Activated CD4-positive, alpha-beta T cell treated with anti-CD3 and anti-CD28 coated beads, Interleukin-2, Interleukin-4, amounts not matched to agents 100 ng/mL and 50 ng/mL, durations not matched to agents 16 hours and 8 hours (primary cell): ENCODE results near the gene INHBA.

Experiments used
- DNase-seq: peaks from one replicate; pipeline ENCODE4 v3.0.0-alpha.2; 2020; ENCODE audit warnings: low spot score

INHBA gene

DNA sequence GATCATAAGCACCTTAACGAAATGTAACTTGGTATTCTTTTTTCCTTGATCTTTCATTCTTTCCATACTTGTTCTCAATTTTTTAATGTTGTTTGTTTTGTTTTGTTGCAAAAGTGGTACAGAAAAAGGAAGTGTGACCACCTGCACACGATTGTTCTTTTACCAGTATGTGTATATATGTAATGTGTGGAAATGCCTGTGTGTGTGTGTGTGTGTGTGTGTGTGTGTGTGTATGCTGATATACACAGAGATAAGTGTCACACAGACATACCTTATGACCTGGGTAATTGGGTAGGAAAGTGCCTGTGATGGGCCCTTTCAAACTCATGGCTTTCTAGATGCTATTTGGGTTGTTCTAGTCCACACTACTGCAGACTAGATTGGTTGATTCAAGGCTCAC is 14.0 kb downstream of the INHBA start:
- DNase-seq, result no peak

- no peak for DNase-seq
These were observed 14.8 kb downstream of the INHBA start for GRCh38 chr7:41688012-41688625.

- no peak for DNase-seq
These were observed 17.2 kb downstream of the INHBA start for GRCh38 chr7:41685684-41686083.

- no peak for DNase-seq
These were observed 20.5 kb downstream of the INHBA start for GRCh38 chr7:41682422-41682821.

DNA sequence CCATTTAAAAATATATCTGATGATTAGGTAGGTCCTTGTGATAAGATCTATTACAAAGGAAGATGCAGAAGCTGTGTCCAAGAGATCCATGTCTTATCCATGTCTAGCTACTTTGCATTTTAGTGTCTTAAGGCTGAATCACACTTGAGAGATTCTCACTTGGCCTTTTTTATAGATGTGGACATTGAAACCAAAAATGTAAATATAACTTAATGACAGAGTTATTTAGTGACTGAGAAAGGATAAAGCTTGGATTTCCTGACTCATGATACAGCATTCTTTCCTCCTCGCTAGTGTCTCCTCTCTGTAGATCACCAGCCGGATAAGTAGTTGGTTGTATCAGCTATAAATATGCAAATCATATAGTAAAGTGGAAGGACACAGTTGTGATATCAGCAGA is 23.3 kb downstream of the INHBA start:
- DNase-seq, result no peak

- no peak for DNase-seq
These were observed 28.3 kb downstream of the INHBA start for GRCh38 chr7:41674505-41675023.

- DNase-seq, result no peak
These were observed 41.3 kb downstream of the INHBA start for GRCh38 chr7:41661596-41661995.

DNA sequence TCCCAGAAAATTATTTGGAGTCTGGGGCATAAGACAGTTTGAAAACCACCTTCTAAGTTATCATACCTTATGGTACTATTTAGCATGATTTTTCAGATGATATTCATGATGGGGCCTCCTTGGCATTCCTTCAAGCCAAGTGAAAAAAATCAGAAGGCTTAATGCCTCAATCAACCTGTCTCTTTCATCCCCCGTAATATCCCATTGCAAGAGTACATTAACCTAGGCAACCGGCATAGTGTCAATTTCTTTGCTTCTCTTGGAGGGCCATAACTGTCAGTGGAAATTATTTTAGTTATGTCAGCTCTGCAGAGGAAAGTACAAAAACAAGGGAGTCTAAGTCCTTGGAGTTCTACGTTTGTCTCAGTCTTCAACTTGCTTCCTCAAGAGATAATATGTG is 43.4 kb downstream of the INHBA start:
- no peak for DNase-seq

DNA sequence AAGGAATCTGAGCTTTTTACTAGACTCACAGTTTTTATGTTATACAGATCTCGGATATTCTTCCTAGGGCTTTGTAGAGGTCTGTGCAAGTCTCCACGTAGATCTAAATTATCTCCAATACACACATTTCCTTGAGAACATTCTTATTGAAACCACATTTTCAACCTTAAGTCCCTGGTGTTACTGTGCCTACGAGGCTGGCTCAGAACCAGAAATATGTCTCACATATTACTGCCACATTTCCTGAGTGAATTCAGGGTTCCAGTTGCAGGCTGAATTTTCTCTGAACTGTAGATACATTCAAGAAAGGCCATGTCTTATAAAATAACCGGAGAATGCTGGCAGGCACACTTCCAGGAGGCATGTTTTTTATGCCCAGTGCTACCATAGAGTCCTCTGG is 46.5 kb downstream of the INHBA start:
- no peak for DNase-seq

- DNase-seq, result no peak
These were observed 47.5 kb downstream of the INHBA start for GRCh38 chr7:41655426-41655825.

DNA sequence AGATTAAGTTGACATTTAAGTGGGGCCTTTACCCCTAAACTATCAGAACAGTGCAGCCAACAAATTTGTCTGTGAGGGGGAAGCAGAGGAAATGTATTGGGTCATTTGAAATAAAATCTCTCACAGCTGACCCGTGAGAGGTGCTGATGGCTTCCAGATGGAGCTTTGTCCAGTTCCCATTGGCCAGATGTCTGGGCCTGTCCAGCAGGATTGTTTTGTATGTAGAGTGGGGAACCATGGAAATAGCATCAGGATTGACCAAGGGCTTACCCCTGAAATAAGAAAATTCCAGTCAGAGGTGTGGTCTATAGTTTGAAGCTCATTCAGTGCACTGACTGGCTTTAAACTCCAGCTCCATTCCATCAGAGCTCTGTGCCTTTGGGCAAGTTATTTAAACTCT is 50.6 kb downstream of the INHBA start:
- DNase-seq, result no peak

GRCh38 chr7:41648501-41648900 is 54.4 kb downstream of the INHBA start:
- DNase-seq, result no peak

- DNase-seq, result no peak
These were observed 59.3 kb downstream of the INHBA start for GRCh38 chr7:41643616-41644015.

GRCh38 chr7:41641665-41642014 is 61.2 kb downstream of the INHBA start:
- DNase-seq, result no peak

DNA sequence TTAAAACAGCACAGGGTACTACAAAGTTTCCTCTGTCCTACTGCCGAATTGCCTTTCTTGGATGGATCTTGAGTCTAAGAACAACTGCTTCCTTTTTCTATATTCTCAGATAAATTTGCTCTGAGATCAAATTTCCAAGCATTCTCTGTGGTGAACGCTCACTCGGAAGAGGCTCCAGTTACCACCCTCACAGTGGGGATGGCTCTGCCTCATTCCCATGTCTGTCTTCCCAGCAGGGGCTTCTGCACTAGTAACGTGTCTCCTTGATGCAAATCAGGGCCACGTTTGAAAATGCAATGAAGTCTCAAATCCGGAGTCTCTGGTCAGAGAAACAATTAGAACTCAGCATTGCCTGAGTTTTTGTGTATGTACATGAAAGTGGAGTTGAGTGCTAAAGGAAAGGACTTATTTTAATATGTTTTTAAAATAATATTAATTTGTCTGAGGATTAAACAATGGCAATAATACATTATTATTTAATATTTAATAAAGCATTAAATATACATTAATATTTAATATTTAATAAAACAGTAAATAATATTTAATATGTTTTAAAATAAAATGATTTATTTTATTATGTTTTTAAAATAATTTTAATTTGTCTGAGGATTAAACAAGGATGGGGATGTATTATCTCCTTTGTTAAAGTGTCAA is 61.8 kb downstream of the INHBA start:
- no peak for DNase-seq

DNA sequence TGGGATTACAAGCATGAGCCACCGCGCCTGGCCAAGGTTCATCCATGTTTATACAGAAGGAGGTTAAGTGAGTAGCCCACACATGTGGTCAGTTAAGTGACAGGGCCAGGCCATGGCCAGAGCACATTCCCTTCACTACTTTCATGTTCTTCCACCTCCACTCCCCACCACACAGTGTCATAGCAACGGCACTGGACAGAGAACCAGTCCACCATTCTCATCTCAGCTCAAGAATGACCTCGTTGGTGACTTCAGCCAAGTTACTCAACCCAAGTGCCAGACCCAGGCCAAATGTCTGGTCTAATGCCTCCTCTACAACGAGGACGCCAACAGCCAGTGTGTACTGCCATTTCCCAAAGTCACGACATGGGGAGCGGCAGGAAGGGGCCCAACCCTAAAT is 62.4 kb downstream of the INHBA start:
- no peak for DNase-seq

GRCh38 chr7:41637049-41637448 is 65.8 kb downstream of the INHBA start:
- DNase-seq, result no peak
